HG03045 (cell line): ENCODE results near the gene TMEM255B.
"Not testable (repeated sequence)": the region's sequence is repeated elsewhere in the genome, so short reads cannot be mapped to it uniquely, and the experiment has no call there.

Source experiments
- ATAC-seq: cut with Tn5 transposase; IDR thresholded peaks from one replicate; pipeline ENCODE4 v1.9.1; 2021; ENCODE audit warnings: mild to moderate bottlenecking, moderate library complexity; ENCODE audit not compliant: unreplicated experiment

Gene TMEM255B

DNA sequence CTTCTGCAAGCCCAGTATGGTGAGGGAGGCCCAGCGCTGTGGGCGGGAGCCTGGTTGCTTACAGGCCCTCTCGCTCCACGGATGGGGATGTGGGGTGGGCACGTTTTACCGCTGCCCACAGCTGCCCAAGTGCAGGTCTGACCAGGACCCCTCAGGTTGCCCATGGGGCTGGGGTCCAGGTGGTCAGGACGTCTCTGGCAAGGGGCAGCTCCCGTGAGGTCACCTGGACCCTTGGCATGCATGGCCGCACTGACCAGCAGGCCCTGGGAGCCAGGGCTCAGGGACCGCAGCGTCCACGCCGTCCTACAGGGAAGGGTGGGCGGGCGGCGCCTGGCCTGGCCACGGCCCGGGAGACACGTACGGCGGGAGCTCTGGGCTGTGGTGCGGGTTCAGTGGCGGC lies 72.0 kb downstream of the TMEM255B start:
- ATAC-seq = no peak

DNA sequence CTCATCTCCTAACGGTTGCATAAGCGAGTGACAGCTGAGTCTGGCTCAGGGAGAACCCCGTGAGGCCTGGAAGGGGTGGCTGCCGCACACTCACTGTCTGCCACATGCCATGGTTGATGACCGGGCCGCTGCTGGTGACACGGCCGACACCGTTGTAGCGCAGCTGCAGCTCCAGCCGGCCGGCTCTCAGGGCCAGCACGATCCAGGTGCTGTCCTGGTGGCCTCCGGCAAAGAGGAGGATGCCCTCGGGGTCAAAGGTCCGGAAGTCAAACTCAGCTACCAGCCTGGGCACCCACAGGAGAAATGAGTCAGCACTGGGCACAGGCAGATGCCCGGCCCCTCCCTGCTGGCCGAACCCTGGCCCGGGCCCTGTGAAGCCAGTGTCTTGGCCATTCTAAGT lies 73.2 kb downstream of the TMEM255B start:
- ATAC-seq = no peak

DNA sequence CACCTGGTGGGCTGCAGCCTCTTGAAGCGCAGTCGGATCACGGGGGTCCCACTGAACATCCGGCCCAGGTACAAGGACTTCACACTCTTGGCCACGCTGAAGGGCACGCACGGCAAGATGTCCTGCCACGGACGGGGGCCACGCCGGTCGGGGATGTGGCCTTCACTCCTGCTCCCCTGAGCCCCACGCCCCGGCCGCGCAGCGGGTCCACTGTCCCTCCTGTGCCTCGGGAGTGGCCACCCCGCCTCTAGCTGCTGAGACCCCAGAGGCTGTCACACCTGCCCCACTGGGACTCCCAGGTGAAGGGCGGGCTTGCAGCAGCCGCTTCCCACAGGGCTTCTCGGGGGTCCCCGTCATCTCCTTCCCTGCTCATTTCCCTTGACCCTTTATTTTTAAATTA lies 73.6 kb downstream of the TMEM255B start:
- ATAC-seq = no peak

DNA sequence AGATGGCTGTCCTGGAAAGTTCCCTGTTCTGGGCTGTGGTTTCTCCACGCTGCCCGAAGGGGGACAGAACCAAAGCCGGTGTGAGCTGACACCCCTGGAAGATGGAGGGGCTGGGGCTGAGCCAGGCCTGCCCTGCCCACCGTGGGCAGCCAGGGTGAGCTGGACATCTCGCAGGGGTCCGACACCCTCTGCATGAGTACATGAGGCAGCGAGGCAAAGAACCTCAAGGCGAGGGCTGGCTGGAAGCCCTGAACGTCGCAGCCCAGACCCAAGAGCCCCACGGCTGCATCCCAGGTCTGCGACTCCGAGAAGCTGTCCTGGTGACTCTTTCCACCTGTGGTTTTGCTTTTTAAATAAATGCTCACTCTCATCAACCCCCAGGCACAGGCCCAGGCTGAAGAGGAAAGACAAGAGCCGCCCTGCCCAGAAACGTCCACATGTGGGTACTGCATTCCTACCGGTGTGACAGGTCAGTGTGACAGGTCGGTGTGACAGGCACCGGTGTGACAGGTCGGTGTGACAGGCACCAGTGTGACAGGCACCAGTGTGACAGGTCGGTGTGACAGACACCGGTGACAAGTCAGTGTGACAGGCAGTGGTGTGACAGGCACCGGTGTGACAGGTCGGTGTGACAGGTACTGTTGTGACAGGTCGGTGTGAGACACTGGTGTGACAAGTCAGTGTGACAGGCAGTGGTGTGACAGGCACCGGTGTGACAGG lies 74.2 kb downstream of the TMEM255B start:
- ATAC-seq = no peak

DNA sequence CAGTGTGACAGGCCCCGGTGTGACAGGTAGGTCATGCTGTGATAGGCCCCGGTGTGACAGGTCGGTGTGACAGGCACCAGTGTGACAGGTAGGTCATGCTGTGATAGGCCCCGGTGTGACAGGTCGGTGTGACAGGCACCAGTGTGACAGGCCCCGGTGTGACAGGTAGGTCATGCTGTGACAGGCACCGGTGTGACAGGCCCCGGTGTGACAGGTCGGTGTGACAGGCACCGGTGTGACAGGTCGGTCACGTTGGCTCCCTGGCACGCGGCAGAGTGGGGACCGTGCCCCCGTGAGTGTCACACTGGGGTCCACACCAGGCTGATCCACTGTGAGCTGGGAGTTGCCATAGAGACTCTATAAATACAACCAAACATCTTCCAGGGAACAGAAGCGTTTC lies 75.0 kb downstream of the TMEM255B start:
- not testable (repeated sequence) for ATAC-seq

DNA sequence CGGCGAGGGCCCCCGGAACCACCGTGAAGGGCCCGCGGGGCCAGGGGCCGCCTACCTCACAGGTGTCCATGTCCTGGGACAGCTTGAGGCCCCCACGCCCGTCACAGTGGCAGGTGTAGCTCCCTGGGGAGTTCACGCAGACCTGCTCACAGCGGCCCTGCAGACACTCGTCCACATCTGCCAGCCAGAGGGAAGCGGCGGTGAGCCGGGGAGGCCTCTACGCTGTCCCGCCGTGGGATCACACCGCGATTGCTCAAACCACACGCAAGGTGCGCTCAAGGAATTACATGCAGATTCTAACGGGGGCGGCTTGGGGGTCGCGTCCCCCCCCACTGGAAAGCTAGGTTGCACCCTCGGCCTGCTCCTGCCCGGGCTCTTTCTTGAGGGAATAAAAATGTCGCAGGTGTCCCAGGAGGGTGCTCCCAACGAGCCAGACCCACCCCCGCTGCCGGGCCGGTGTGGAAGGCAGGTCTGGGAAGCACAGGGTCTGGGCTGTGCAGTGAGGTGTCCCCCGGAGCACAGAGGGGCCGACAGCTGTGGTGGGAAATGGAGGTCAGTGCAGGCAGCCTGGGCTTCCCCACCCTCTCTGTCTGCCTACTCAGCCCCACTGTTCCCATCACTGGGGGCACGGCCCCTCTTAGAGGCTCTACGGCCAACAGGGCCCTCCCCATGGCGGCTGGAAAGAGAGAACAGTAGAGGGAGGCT lies 75.6 kb downstream of the TMEM255B start:
- ATAC-seq = no peak

DNA sequence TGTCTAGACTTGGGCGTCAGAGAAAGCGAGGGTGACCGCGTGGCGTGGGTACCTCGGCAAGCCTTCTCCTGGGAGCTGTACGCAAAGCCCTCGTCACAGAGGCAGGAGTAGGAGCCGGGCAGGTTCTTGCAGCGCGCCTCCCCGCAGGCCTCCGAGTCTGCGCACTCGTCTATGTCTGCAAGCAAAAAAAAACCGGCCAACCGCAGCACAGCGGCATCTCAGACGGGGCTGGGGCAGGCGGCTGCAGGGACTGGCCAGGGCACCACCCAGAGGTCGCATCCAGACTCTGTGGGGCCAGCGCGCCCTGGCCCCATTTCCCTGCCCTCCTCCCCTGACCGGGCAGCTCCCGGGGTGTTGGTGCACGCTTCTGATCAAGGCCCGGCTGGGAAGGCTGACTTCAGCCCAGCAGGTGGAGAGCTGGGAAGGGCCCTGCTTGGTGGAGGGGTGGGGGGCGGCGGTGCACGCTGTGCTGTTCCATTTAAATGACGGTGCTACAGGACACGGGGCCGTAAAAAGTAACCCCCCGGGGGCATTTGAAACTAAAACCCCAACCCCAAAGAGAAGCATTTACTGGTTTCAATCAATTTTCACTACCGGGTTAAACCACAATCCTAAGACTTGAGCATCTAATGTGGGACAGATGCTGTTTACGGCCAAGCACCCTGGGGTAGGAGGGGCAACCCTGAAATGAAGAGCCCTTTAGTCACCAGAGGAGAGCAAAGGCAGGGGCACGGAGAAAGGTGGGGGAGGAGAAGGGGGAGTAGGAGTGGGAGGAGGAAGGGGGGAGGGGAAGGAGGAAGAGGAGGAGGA lies 76.6 kb downstream of the TMEM255B start:
- no peak for ATAC-seq

DNA sequence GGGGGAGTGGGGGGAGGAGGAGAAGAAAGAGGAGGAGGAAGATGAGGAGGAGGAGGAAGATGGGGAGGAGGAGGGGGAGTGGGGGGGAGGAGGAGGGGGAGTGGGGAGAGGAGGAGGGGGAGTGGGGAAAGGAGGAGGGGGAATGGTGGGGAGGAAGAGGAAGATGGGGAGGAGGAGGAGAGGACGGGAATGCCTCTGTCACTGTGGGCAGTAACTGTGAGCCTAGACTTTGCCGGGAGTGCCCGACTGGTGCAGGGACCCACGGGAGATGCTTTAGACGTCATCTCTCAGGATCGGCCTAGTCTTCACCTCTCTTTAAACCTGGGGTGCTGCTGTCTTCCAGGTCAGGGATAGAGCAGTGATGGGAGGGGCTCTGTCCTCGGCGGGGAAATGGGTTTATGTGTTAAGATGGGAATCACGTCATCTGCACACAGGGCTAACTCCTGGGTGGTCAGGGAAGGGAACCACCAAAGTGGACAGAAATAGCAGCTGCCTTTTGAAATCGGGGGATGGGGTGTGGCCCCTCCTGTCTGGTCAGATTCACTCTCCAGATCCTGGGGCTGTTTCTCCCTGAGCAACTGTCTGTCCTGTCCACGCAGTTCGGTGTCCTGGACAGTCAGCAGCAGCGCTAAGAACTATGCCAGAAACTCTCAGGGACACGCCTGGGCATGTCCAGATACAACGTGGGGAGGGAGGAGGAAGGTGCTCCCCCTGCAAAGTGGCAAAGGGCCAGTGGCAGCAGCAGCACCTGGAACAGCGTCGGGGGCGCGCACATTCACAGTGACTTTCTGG lies 77.9 kb downstream of the TMEM255B start:
- ATAC-seq = no peak

DNA sequence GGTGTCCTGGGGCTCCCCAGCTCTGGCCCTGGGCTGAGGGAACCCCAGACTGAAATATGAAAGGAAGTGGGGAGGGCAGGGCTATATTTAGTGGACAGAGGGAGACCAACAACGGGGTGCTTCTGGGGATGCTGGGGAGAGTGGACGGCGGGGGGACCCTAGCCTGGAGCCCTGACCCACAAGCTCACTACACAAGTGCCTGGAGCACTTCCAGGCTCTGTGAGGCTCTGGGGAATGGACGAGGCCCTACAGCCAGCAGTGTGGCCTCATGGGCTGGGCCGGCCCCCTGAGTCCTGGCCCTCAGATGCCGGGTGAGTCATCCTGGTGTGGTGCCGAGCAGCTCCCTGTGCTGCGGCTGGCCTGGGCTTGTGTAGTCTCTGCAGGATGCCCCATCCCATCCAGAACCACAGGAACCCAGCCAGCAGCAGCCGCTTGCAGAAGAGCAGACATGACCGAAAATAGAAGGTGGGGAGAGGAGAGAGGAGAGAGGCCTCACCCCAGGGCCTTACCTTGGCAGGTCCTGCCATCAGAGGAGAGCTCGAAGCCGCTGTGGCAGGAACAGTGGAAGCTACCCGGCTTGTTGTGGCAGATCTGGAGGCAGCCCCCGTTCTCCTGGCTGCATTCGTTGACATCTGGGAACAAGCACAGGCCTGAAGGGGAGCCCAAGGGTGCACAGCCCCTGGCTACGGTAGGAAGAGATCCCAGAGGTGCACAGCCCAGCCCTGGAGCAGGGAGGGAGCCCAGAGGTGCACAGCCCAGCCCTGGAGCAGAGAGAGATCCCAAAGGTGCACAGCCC lies 78.7 kb downstream of the TMEM255B start:
- no peak for ATAC-seq

DNA sequence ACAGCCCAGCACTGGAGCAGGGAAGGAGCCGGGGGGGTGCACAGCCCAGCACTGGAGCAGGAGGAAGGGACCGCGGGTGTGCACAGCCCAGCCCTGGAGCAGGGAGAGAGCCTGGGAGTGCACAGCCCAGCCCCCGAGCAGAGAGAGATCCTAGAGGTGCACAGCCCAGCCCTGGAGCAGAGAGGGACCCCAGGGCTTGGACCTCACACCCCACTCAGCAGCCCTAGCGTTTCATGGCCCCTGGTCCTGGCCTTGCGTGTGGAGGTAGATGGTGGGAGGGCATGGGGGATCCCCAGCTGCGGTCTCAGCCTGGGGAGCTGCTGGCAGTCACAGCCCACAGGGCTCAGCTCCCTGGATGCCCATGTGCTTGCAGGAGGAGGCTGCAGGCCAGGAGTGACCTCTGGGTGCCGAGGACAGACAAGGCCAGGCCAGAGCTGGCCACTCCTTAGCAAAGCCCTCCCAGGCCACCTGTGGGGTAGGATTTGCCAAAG lies 79.7 kb downstream of the TMEM255B start:
- no peak for ATAC-seq

DNA sequence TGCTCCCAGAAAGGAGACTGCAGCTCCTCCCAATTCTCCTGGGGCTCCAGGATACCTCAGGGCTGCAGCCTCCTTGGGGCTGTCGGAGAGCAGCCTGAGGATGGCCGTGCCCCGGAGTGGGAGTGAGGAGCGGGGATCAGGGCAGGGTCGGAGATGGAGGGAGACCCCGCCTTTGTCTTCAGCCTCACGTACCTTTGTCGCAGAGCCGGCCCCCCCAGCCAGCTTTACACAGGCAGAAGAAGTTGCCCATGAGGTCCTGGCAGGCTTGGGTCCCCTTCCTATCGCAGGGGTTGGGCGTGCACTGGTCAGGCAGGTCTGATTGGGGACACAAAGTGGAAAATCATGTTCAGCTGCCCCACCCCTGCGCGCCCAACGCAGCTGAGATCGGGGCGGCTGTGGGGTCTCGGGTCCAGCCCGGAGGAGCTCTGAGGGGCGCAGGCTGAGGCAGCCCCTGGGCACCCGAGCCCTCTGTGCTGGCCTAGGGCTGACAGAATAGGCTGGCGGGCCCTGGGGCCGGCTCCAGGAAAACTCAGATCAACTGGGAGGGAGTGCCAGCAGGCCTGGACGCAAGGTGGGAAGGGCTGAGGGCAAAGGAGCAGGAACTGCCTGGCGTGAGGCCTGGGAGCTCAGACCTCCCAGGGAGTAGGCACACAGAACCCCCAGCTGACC lies 80.6 kb downstream of the TMEM255B start:
- no peak for ATAC-seq

DNA sequence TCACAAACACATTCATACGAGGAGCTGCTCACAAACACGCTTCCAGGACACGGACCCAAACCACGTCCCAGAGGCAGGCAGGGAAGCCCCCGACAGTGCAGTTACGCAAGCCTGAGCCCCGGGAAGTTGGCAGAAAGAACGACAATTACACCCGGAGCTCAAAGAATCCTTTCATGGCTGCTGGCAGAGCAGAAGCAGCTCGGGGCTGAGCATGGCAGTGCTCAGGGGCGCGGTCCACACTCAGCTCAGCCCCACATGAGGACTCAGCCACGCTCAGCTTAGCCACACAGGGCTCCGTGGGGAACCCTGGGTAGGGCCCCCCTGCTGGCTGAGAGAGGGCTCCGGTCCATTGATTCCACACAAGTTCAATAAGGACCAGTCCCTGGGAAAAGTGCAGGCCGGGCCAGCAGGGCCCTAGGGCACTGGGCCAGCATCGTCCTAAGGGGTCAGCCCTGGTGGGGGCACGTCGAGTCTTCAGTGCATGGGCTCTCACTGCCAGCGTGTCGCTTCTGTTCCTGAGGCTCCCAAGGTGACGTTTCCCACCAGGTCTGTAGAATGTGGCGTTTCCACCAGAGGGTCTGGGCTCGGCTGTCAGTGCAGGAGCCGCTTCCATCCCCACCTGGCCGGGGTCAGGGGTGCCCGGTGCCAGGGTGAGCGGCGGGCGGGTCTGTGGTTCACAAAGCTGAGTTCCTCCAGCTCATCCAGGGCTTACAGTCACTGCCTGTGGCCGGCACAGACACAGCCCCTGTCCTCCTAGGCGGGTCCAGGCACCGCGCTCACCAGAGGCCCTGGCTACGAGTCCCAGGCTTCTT lies 81.7 kb downstream of the TMEM255B start:
- no peak for ATAC-seq

DNA sequence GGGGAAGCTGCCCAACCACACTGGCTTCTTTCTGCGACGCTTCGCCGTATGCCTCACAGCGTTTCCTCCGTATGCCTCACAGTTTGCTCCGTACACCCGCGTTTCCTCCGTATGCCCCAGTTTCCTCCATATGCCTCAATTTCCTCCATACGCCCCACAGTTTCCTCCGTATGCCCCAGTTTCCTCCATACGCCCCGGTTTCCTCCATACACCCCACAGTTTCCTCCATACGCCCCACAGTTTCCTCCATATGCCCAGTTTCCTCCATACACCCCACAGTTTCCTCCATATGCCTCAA lies 82.3 kb downstream of the TMEM255B start:
- ATAC-seq = no peak

DNA sequence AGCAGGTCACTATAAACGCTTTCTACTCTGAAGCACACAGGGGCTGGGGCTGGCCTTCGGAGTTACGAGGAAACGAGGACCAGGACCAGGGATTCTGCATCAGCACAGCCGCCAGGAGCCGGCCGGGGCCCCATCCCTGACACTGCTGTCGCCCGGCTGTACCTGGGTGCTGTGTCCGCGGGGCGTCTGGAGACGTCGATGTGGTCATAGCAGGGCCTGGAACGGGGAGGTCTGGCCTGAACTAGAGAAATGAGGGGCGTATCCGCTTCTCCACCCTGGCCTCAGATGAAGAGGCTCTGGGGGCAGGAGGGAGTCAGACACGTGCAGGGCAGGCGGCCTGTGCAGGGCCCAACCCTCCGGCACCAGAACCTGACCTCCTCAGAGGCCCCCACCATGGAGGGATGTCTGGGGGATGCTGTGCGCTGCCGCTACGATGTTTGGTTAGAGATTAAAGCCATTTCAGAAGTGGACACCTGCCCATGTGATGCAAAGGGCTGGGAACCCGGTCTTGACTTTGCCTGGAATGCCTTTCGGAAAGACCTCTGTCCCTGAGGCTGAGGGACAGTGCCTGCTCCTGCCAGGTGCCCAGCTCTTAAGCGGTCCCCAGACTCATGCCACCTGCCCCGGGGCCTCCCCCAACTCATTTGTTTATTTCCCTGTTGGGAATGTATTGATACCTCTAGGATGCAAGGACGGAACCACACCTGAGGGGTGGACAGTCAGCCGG lies 83.5 kb downstream of the TMEM255B start:
- no peak for ATAC-seq

DNA sequence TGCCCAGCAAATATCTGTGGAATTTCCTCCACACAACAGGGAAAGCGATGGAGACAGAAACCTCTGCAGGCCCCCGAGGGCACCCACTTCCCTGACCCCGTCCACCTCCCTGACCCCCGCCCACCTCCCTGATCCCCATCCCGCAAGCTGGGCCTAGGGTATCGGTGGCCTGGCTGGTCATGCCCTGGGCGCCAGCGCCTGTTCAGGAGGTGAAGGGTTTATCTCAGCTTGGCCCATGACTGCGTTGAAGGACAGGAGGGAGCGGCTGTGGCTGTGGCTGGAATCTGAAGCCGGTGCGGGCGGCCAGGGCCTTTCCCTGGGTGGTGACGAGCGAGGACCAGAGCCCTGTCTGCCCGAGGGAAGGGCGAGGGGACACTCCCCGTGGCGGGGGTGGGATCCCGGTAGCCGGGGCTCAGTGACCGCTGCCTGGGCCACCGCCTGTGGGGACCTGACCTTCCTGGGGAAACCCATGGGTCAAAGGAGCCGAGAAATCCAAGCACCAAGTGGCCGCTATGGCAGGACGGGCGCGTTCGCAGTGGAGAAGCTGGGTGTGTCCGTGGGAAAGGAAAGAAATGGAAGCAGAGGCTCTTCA lies 84.1 kb downstream of the TMEM255B start:
- no peak for ATAC-seq

DNA sequence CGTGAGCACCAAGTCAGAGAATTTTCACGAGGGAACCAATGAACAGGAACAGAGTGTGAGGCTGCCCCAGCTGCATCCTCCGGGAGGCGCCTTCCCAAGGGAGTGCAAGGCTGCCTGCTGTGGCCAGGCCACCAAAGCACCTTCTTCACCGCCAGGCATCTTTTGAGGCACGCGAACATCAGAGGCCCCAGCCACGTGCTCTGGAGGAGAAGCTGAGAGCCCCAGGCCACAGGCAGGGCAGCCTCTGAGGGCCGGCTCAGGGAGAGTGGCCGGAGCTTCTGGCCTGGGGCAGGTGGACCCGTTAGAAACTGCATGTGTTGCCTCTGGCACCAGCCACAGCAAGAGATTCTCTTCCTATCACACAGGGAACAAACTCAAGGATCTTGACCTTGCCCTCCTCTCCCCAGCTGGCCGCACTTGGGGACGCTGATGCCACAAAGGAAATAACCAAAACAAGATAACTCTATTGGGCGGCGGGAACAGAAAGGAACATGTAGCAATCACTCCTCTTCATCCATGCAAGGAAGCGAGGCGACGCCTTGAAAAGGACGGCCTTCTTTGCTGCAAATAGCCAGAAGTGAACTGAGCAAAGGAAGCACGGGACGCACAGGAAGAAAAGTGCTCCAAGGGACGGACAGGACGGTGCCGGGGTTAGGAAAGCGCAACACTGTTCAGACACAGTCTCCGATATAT lies 85.0 kb downstream of the TMEM255B start:
- no peak for ATAC-seq

DNA sequence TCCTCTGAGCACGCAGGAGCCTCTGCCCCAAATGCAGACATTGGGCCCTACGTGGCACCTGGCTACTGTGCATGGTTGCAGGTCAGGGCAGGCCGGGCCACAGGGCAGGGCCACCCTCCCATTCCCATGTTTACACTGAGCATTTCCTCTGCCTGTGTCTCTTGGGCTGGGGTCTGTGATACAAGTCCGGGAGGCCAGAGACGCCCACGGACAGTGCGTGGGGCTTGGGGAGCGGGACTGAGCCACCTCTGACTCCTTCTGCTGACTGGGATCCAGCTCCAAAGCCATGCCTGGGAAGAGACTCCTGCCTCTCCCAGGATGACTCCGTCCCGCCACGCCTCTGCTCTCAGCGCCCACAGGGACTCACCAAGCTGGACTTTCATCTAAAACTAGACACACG lies 86.0 kb downstream of the TMEM255B start:
- ATAC-seq = no peak
